Lung microvascular endothelial cell (primary cell): ENCODE results near the gene MBD6. TPM values are rescaled to one million over a fixed set of nuclear protein-coding genes. Genes with fewer than 3 reads are reported as not detected.

Experiments
- DNase-seq, 2 donors: peaks; one replicate each; pipeline versions ENCODE4 v3.0.0 to v3.0.0-alpha.2; 2010; ENCODE audit warnings: low read depth in 2 of 2
- total RNA-seq: library from RNA; depleted of rRNA; stranded (reverse); fragments of >200 nt; gene quantifications from 2 replicates; pipeline ENCODE4 v1.2.1, GENCODE V29; 2014

The MBD6 gene
- total RNA-seq, 1 donor from 2014 or later, result 6.9 TPM

- no peak for DNase-seq
Observed at GRCh38 chr12:57574795-57575194, 52.2 kb downstream of the MBD6 start.

GRCh38 chr12:57575771-57576612, 53.4 kb downstream of the MBD6 start:
- no peak for DNase-seq

GRCh38 chr12:57576613-57577160, 54.1 kb downstream of the MBD6 start:
- no peak for DNase-seq

DNA sequence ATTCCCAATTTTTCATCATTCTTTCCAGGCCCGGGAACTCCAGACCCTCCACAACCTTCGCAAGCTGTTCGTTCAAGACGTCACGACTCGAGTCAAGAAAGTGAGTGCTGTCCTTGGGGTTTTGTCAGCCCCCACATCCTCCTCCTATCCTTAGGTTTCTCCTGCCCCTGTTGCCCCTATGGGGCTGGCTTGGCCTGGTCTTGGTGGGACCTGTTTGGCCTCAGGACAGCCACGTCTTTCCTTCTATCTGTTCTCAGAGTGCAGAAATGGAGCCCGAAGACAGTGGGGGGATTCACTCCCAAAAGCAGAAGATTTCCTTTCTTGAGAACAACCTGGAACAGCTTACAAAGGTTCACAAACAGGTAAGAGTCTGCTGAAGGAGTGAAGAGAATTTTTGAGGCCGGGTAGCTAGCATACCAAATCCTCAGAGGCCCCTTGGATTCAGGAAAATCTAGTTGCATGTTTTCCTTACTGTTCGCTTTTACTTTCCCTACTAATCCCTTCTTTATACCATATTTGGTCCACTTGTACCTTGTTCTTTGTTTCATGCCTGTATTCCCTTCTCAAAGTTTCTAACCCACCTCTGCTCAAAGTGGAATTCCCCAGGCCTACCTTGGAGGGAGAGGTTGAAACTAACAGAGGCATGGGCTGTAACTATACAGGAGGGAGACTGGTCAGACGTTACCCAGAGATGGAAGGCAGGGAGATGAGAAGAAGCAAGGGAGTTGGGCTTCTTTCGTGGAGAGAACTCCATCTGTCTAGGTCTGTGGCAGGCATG, 55.5 kb downstream of the MBD6 start:
- DNase-seq, result no peak

GRCh38 chr12:57579011-57579410, 56.4 kb downstream of the MBD6 start:
- no peak for DNase-seq

Other genes starting within 250 kb of the MBD6 start
- 3.5 and 5.6 TPM in 2 replicates for gene R3HDM2, start 91.8 kb upstream of the MBD6 start, total RNA-seq
- gene INHBC, start 88.0 kb upstream of the MBD6 start, total RNA-seq, result not detected in 2 replicates
- not detected in 2 replicates for gene INHBE, start 67.5 kb upstream of the MBD6 start, total RNA-seq
- not detected in 2 replicates for gene GLI1, start 63.0 kb upstream of the MBD6 start, total RNA-seq
- gene ARHGAP9, start 43.0 kb upstream of the MBD6 start, total RNA-seq, result under 0.01 TPM in 1 of 2 replicates, not detected in the other
- 63.0 and 123 TPM in 2 replicates for gene MARS1, start 34.8 kb upstream of the MBD6 start, total RNA-seq
- gene DDIT3, start 2.3 kb upstream of the MBD6 start, total RNA-seq, result 4.6 and 12.5 TPM in 2 replicates
- 83.1 and 84.8 TPM in 2 replicates for gene DCTN2, start 24.4 kb downstream of the MBD6 start, total RNA-seq
- gene KIF5A, start 27.2 kb downstream of the MBD6 start, total RNA-seq, result under 0.01 TPM in 2 replicates
- gene PIP4K2C, start 68.4 kb downstream of the MBD6 start, total RNA-seq, result 8.9 and 11.5 TPM in 2 replicates
- gene DTX3, start 82.0 kb downstream of the MBD6 start, total RNA-seq, result 2.0 and 4.2 TPM in 2 replicates
- 1.4 and 2.0 TPM in 2 replicates for gene ARHGEF25, start 88.6 kb downstream of the MBD6 start, total RNA-seq
- under 0.01 TPM in 1 of 2 replicates, not detected in the other for gene B4GALNT1, start 110.4 kb downstream of the MBD6 start, total RNA-seq
- gene OS9, start 171.3 kb downstream of the MBD6 start, total RNA-seq, result 156 and 234 TPM in 2 replicates
- 0.20 and 0.22 TPM in 2 replicates for gene AGAP2, start 215.9 kb downstream of the MBD6 start, total RNA-seq
- gene TSPAN31, start 222.2 kb downstream of the MBD6 start, total RNA-seq, result 41.2 and 62.5 TPM in 2 replicates
- gene CDK4, start 229.5 kb downstream of the MBD6 start, total RNA-seq, result 110 and 133 TPM in 2 replicates
- gene MARCHF9, start 232.3 kb downstream of the MBD6 start, total RNA-seq, result 2.4 and 5.6 TPM in 2 replicates
- under 0.01 TPM in 2 replicates for gene CYP27B1, start 244.3 kb downstream of the MBD6 start, total RNA-seq
- gene METTL1, start 249.3 kb downstream of the MBD6 start, total RNA-seq, result 3.1 and 3.8 TPM in 2 replicates
- 3.5 and 5.0 TPM in 2 replicates for gene EEF1AKMT3, start 249.8 kb downstream of the MBD6 start, total RNA-seq